ENCODE measurements around the gene DIS3.

The DIS3 gene

GRCh38 chr13:72757792-72758535, 23.7 kb downstream of the DIS3 start:
- Histone ChIP-seq H3K36me3 (ENCODE audit: control insufficient read depth, insufficient read depth, low read length) (peaks cover 7% of the 10 kb centered on the region), H3K27me3 (replicated peaks; ENCODE audit: control insufficient read depth, insufficient read depth, low read length) (no peaks in the 10 kb centered on the region), H3K4me3 (replicated peaks; ENCODE audit: low read depth, low read length) (no peak overlapping the region)
- TF ChIP-seq CTCF (IDR thresholded peaks at IDR 0.05; ENCODE audit: insufficient read depth, low read length, poor library complexity, severe bottlenecking) = no peak
- no peak for DNase-seq (ENCODE audit: extremely low read depth, insufficient read length)

GRCh38 chr13:72754111-72754510, 27.6 kb downstream of the DIS3 start:
- Histone ChIP-seq H3K4me3 (replicated peaks; ENCODE audit: low read depth, low read length) (no peak overlapping the region), H3K36me3 (ENCODE audit: control insufficient read depth, insufficient read depth, low read length) (peaks cover 13% of the 10 kb centered on the region), H3K27me3 (replicated peaks; ENCODE audit: control insufficient read depth, insufficient read depth, low read length) (no peaks in the 10 kb centered on the region)
- no peak for TF ChIP-seq CTCF (IDR thresholded peaks at IDR 0.05; ENCODE audit: insufficient read depth, low read length, poor library complexity, severe bottlenecking)
- DNase-seq (ENCODE audit: extremely low read depth, insufficient read length) = no peak

- TF ChIP-seq CTCF (IDR thresholded peaks at IDR 0.05; ENCODE audit: insufficient read depth, low read length, poor library complexity, severe bottlenecking) = no peak
- no peak for DNase-seq (ENCODE audit: extremely low read depth, insufficient read length)
These were observed 30.5 kb downstream of the DIS3 start for GRCh38 chr13:72751220-72751619.

GRCh38 chr13:72745260-72745659, 36.4 kb downstream of the DIS3 start:
- H3K27me3 ChIP-seq (replicated peaks; ENCODE audit: control insufficient read depth, insufficient read depth, low read length) = no peaks in the 10 kb centered on the region
- no peak overlapping the region for H3K4me3 ChIP-seq (replicated peaks; ENCODE audit: low read depth, low read length)
- TF ChIP-seq CTCF (IDR thresholded peaks at IDR 0.05; ENCODE audit: insufficient read depth, low read length, poor library complexity, severe bottlenecking) = no peak
- H3K36me3 ChIP-seq (ENCODE audit: control insufficient read depth, insufficient read depth, low read length) = peaks cover 7% of the 10 kb centered on the region
- no peak for DNase-seq (ENCODE audit: extremely low read depth, insufficient read length)

More at GRCh38 chr13:72751220-72751619, 30.5 kb downstream of the DIS3 start:
- Histone ChIP-seq H3K36me3 (ENCODE audit: control insufficient read depth, insufficient read depth, low read length) (peaks cover 13% of the 10 kb centered on the region), H3K27me3 (replicated peaks; ENCODE audit: control insufficient read depth, insufficient read depth, low read length) (no peaks in the 10 kb centered on the region), H3K4me3 (replicated peaks; ENCODE audit: low read depth, low read length) (no peak overlapping the region)

- TF ChIP-seq CTCF (IDR thresholded peaks at IDR 0.05; ENCODE audit: insufficient read depth, low read length, poor library complexity, severe bottlenecking) = no peak
- H3K36me3 ChIP-seq (ENCODE audit: control insufficient read depth, insufficient read depth, low read length) = peaks cover 3% of the 10 kb centered on the region
- no peaks in the 10 kb centered on the region for H3K27me3 ChIP-seq (replicated peaks; ENCODE audit: control insufficient read depth, insufficient read depth, low read length)
- no peak overlapping the region for H3K4me3 ChIP-seq (replicated peaks; ENCODE audit: low read depth, low read length)
- DNase-seq (ENCODE audit: extremely low read depth, insufficient read length) = no peak
These were observed 41.7 kb downstream of the DIS3 start for GRCh38 chr13:72740015-72740414.
